Measurements from ENCODE around the gene DGKQ.

- TF ChIP-seq CTCF (IDR thresholded peaks at IDR 0.05) (no peak), EZH2phosphoT487 (IDR thresholded peaks at IDR 0.05) (no peak)
These were observed 28.3 kb upstream of the DGKQ start for GRCh38 chr4:1001561-1002130.
